ENCODE measurements around the gene CPSF3.
"Not testable (repeated sequence)": the region's sequence is repeated elsewhere in the genome, so short reads cannot be mapped to it uniquely, and the experiment has no call there.

Gene CPSF3

GRCh38 chr2:9472511-9472910 is 49.1 kb downstream of the CPSF3 start:
- no peak for DNase-seq

GRCh38 chr2:9473308-9473984 is 50.0 kb downstream of the CPSF3 start:
- DNase-seq = no peak

GRCh38 chr2:9473985-9474360 is 50.5 kb downstream of the CPSF3 start:
- DNase-seq = no peak

GRCh38 chr2:9474361-9475057 is 51.1 kb downstream of the CPSF3 start, which contains the start of gene IAH1:
TSS of gene IAH1 (plus strand) at chr2:9474551. CDS start at chr2:9474567, 16 bp downstream.
- peak in 1 of 2 experiments; percentile 61 for DNase-seq

- DNase-seq = no peak
Observed at GRCh38 chr2:9477914-9478313, 54.5 kb downstream of the CPSF3 start.

- no peak for DNase-seq
Observed at GRCh38 chr2:9478526-9478925, 55.1 kb downstream of the CPSF3 start.

- DNase-seq = no peak
Observed at GRCh38 chr2:9480157-9480556, 56.7 kb downstream of the CPSF3 start.

GRCh38 chr2:9483107-9483506 is 59.7 kb downstream of the CPSF3 start:
- DNase-seq = no peak

GRCh38 chr2:9484533-9484932 is 61.1 kb downstream of the CPSF3 start:
- DNase-seq = no peak

GRCh38 chr2:9488583-9489547 is 65.4 kb downstream of the CPSF3 start:
- no peak for DNase-seq

GRCh38 chr2:9490789-9491188 is 67.3 kb downstream of the CPSF3 start:
- no peak for DNase-seq

- no peak for DNase-seq
Observed at GRCh38 chr2:9492927-9493326, 69.5 kb downstream of the CPSF3 start.

GRCh38 chr2:9493478-9493877 is 70.0 kb downstream of the CPSF3 start:
- DNase-seq = no peak

GRCh38 chr2:9494081-9494480 is 70.6 kb downstream of the CPSF3 start:
- DNase-seq = no peak

GRCh38 chr2:9497017-9497416 is 73.6 kb downstream of the CPSF3 start:
- DNase-seq = no peak

- DNase-seq = no peak
Observed at GRCh38 chr2:9498210-9498609, 74.8 kb downstream of the CPSF3 start.

GRCh38 chr2:9508931-9509330 is 85.5 kb downstream of the CPSF3 start:
- no peak for DNase-seq

- not testable (repeated sequence) for DNase-seq
Observed at GRCh38 chr2:9513946-9514345, 90.5 kb downstream of the CPSF3 start.

GRCh38 chr2:9517118-9517782 is 93.8 kb downstream of the CPSF3 start:
- no peak for DNase-seq

GRCh38 chr2:9518163-9518562 is 94.7 kb downstream of the CPSF3 start:
- no peak for DNase-seq

- DNase-seq = no peak
Observed at GRCh38 chr2:9518780-9519179, 95.3 kb downstream of the CPSF3 start.

- no peak for DNase-seq
Observed at GRCh38 chr2:9519250-9519649, 95.8 kb downstream of the CPSF3 start.
